Measurements from ENCODE around the gene PLCH1. TPM values are rescaled to one million over a fixed set of nuclear protein-coding genes. Genes with fewer than 3 reads are reported as not detected.

The PLCH1 gene
- total RNA-seq, 1 donor from 2014 or later: 20.9 TPM

DNA sequence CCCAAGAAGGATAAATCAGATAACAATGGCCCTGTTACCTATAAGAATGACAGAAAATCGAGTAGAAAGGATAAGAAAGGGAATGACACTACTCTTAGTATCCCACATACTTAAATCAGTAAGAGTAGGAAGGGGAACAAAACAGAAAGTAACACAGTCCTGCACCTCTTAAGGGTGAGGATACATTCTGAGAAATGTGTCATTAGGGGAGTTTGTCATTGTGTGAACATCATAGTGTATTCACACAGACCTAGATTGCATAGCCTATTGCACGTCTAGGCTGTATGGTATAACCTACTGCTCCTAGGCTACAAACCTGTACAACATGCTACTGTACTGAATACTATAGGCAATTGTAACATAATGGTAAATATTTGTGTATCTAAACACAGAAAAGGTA is 142.6 kb downstream of the PLCH1 start:
- H3K27me3 Mint-ChIP-seq (ENCODE audit: unreplicated experiment): no peaks in the 10 kb centered on the region
- no peaks in the 10 kb centered on the region for H3K9me3 Mint-ChIP-seq (ENCODE audit: unreplicated experiment)
- no peak overlapping the region for H3K27ac Mint-ChIP-seq (ENCODE audit: unreplicated experiment)
- H3K4me3 Mint-ChIP-seq (ENCODE audit: unreplicated experiment): no peak overlapping the region
- TF ChIP-seq, protein P1, sequence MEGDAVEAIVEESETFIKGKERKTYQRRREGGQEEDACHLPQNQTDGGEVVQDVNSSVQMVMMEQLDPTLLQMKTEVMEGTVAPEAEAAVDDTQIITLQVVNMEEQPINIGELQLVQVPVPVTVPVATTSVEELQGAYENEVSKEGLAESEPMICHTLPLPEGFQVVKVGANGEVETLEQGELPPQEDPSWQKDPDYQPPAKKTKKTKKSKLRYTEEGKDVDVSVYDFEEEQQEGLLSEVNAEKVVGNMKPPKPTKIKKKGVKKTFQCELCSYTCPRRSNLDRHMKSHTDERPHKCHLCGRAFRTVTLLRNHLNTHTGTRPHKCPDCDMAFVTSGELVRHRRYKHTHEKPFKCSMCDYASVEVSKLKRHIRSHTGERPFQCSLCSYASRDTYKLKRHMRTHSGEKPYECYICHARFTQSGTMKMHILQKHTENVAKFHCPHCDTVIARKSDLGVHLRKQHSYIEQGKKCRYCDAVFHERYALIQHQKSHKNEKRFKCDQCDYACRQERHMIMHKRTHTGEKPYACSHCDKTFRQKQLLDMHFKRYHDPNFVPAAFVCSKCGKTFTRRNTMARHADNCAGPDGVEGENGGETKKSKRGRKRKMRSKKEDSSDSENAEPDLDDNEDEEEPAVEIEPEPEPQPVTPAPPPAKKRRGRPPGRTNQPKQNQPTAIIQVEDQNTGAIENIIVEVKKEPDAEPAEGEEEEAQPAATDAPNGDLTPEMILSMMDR (IDR thresholded peaks at IDR 0.05; ENCODE audit: unreplicated experiment): no peak
- DNase-seq (ENCODE audit: low spot score): no peak
- peaks cover 8% of the 10 kb centered on the region for H3K4me1 Mint-ChIP-seq (ENCODE audit: unreplicated experiment)
- H3K36me3 Mint-ChIP-seq (ENCODE audit: low read depth, unreplicated experiment): no peaks in the 10 kb centered on the region

GRCh38 chr3:155598671-155599070 is 146.2 kb downstream of the PLCH1 start:
- Mint-ChIP-seq H3K4me3 (ENCODE audit: unreplicated experiment) (no peak overlapping the region), H3K27ac (ENCODE audit: unreplicated experiment) (no peak overlapping the region), H3K4me1 (ENCODE audit: unreplicated experiment) (peaks cover 5% of the 10 kb centered on the region), H3K9me3 (ENCODE audit: unreplicated experiment) (no peaks in the 10 kb centered on the region), H3K36me3 (ENCODE audit: low read depth, unreplicated experiment) (no peaks in the 10 kb centered on the region), H3K27me3 (ENCODE audit: unreplicated experiment) (no peaks in the 10 kb centered on the region)
- DNase-seq (ENCODE audit: low spot score): no peak
- TF ChIP-seq, protein P1 (IDR thresholded peaks at IDR 0.05; ENCODE audit: unreplicated experiment): no peak

DNA sequence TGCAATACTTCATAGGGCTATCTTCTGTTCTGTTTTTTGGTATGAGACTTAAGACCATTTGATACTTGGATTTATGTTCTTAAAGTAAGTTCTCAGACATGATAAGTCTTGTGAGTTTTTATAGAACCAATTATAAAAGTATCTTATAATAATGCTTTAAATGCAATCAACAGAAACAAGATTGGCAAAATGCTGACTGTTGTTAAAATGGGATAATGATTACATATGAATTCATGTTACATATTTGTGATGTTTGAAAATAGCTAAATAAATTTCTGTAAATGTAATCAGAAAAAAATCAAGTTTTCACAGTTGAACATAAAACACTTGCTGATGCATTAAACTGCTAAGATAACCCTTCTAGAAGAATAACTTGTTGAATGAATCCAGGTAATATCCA is 148.3 kb downstream of the PLCH1 start:
- Mint-ChIP-seq H3K9me3 (ENCODE audit: unreplicated experiment) (no peaks in the 10 kb centered on the region), H3K4me1 (ENCODE audit: unreplicated experiment) (no peaks in the 10 kb centered on the region), H3K27ac (ENCODE audit: unreplicated experiment) (no peak overlapping the region), H3K4me3 (ENCODE audit: unreplicated experiment) (no peak overlapping the region), H3K27me3 (ENCODE audit: unreplicated experiment) (no peaks in the 10 kb centered on the region), H3K36me3 (ENCODE audit: low read depth, unreplicated experiment) (no peaks in the 10 kb centered on the region)
- TF ChIP-seq, protein P1 (IDR thresholded peaks at IDR 0.05; ENCODE audit: unreplicated experiment): no peak
- no peak for DNase-seq (ENCODE audit: low spot score)

DNA sequence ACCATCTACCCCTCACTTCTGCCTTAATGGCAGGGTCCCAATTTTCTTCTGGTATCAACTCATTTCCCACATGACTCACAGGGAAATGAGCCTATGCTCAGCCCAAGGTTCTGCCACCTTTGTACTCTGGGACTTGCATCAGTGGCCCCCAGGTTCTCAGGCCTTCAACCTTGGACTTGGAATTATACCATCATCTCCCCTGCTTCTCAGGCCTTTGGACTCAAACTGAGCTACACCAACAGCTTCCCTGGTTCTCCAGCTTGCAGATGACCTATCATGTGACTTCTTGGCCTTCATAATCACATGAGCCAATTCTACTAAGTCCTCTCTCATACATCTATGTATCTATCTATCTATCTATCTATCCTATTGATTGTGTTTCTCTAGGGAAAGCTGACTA is 149.5 kb downstream of the PLCH1 start:
- DNase-seq (ENCODE audit: low spot score): no peak
- no peaks in the 10 kb centered on the region for H3K36me3 Mint-ChIP-seq (ENCODE audit: low read depth, unreplicated experiment)
- H3K4me3 Mint-ChIP-seq (ENCODE audit: unreplicated experiment): no peak overlapping the region
- H3K9me3 Mint-ChIP-seq (ENCODE audit: unreplicated experiment): no peaks in the 10 kb centered on the region
- H3K27me3 Mint-ChIP-seq (ENCODE audit: unreplicated experiment): no peaks in the 10 kb centered on the region
- TF ChIP-seq, protein P1 (IDR thresholded peaks at IDR 0.05; ENCODE audit: unreplicated experiment): no peak
- H3K27ac Mint-ChIP-seq (ENCODE audit: unreplicated experiment): no peak overlapping the region
- no peaks in the 10 kb centered on the region for H3K4me1 Mint-ChIP-seq (ENCODE audit: unreplicated experiment)

GRCh38 chr3:155594526-155595187 is 150.2 kb downstream of the PLCH1 start:
- Mint-ChIP-seq H3K27me3 (ENCODE audit: unreplicated experiment) (no peaks in the 10 kb centered on the region), H3K9me3 (ENCODE audit: unreplicated experiment) (no peaks in the 10 kb centered on the region), H3K4me3 (ENCODE audit: unreplicated experiment) (no peak overlapping the region), H3K36me3 (ENCODE audit: low read depth, unreplicated experiment) (no peaks in the 10 kb centered on the region), H3K4me1 (ENCODE audit: unreplicated experiment) (no peaks in the 10 kb centered on the region), H3K27ac (ENCODE audit: unreplicated experiment) (no peak overlapping the region)
- no peak for DNase-seq (ENCODE audit: low spot score)
- TF ChIP-seq, protein P1 (IDR thresholded peaks at IDR 0.05; ENCODE audit: unreplicated experiment): no peak

Data from endothelial cell (in vitro differentiated cells).